ENCODE results near the gene MTX2.

DNA sequence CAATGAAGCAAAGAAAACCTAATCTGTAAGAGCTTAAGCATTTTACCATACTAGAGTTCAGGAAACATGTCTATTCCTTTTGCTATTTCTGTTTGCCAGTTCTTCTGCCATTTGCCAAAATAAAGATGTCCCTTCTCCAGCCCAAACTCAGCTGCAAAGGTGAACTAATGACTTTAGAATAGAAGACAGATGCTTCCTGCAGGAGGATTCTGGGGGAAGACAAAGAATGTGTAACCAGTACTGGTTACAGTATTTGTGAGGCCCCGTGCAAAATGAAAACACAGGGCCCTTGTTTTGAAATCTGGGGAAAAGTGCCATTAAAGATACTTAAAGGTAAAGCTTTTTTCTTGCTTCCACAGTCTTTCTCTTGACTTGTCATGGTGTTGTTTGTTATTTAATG, 34.3 kb upstream of the MTX2 start:
- TF ChIP-seq SP1 (IDR thresholded peaks at IDR 0.05) = no peak
- no peak for TF ChIP-seq NFRKB (IDR thresholded peaks at IDR 0.05)
- TF ChIP-seq FOXK2 (IDR thresholded peaks at IDR 0.05) = no peak
- TF ChIP-seq FOXM1 (IDR thresholded peaks at IDR 0.05; ENCODE audit: borderline replicate concordance) = no peak
- no peak for TF ChIP-seq HDGF (IDR thresholded peaks at IDR 0.05; ENCODE audit: borderline replicate concordance)
- no peak for TF ChIP-seq FOXA1 (IDR thresholded peaks at IDR 0.05)
- no peak for TF ChIP-seq ARNT (IDR thresholded peaks at IDR 0.05)
- no peak for TF ChIP-seq SUZ12 (IDR thresholded peaks at IDR 0.05)
- no peak for TF ChIP-seq BHLHE40 (IDR thresholded peaks at IDR 0.05; ENCODE audit: borderline replicate concordance)
- TF ChIP-seq LEF1 (IDR thresholded peaks at IDR 0.05; ENCODE audit: borderline replicate concordance) = no peak
- TF ChIP-seq ELF4 (IDR thresholded peaks at IDR 0.05) = no peak
